Measurements from ENCODE around the gene PLA2G6.

Gene PLA2G6

DNA sequence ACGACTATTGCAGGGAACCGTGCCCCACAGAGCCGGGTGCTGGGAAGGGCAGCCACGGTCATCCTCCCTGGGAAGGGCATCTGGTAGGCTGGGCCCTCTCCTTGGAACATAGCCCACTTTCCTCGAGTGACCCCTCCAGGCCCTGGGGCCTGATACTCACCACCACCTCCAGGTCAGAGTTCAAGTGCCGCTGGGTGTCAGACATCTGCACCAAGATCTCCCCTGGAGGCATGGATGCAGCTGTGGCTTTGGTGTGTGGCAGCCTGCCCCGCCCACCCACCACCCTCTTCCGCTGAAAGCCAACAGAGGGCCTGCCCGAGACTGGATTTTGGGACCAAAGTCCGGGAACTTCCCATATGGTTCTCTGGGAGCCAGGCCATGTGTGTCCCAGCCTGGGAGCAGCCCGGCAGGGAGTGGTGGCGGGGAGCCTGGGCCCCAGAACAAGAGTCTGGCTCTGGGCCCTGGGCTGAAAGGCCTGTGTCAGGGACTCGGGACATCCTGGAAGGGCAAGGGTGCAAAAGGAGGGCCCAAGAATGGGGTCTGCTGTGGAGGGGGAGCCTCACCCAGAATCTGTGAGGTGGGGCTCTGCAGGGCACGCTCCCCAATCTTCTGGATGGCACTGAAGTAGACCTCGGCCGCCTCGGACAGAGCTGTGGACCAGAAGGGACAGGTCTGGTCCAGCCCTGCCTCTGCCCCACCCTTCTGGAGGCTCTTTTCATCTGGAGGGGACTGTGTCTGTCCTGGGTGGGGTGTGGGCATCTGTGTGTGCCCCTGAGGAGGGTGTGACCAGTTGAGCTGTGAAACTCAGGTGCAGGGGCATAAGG, 73.7 kb downstream of the PLA2G6 start:
- DNase-seq, result no peak

DNA sequence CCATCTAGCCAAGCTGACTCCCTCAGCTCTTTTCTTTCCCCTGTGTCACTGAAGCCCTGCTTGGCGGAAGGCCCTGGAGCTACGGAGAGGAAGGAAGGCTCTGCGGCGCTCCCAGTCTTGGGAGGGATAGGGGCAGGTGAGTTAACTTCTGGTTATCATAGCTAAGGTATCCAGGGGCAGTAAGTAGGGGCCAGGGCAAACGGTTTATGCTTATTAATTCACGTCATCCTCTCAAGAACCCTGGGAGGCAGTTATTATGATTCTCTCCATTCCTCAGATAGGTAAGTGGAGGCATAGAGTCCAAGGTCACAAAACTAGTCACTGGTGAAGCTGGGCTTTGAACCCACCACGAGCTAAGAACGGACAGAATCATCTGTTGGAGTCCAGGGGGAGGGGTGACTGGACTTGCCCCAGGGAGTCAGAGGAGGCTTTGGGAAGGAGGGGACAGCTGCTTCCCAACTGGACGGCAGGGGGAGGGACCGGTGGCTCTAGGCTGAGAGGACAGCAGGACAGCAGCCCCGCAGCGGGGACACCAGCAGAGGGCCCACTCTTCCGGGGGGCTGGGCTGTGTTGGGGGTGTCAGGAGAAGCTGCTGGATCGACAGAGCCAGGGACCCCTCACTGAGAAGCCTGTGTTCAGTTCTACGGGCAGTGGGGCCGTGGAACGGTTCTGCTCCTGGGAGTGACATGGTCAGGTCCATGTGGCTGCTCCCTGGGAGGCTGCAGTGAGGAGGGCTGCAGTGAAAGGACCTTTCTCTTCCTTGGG, 74.6 kb downstream of the PLA2G6 start:
- no peak for DNase-seq

DNA sequence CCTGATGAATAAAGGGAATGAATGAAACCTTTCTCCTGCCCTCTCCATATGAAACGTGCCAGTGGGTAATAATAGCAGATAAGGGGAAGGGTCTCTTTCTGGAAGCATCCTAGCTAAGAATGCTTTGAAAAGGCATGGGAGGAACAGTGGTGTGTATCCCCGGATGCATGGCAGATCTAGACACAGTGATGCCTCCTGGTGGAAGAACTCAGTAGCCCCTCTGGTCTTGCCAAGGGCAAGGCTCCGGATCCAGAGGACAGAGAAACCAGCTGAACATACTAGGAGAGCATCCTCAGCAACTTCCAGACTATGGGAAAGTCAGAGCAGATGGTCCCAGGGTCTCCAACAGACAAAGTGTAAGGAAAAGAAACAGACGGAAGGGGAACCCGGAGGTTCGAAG, 77.5 kb downstream of the PLA2G6 start:
- DNase-seq, result no peak

- no peak for DNase-seq
These were observed 78.0 kb downstream of the PLA2G6 start for GRCh38 chr22:38103641-38104040.

- DNase-seq, result no peak
These were observed 83.0 kb downstream of the PLA2G6 start for GRCh38 chr22:38098410-38099249.

- DNase-seq, result no peak
These were observed 83.8 kb downstream of the PLA2G6 start for GRCh38 chr22:38097557-38098409.

DNA sequence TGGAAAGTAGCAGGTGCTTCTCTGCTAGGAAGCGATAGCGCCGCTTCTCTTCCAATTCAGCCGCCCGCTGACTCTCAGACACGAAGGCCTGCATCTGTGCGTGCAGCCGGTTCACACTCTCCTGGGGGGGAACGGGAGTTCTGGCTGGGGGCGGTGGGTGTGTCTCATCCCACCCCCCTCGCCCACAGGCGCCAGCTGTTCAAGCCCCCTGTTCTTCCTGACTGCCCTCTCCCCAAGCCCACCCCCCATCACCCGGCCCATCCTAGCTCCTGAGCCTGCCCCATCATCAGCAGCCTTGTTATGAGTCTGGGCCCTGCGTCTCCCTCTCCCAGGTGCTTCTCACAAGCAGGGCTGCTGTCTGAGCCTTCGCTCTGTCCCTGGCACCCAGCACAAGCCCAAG, 84.6 kb downstream of the PLA2G6 start:
- DNase-seq, result no peak

GRCh38 chr22:38089474-38089851, 92.2 kb downstream of the PLA2G6 start:
- DNase-seq, result no peak

- DNase-seq, result no peak
These were observed 92.8 kb downstream of the PLA2G6 start for GRCh38 chr22:38088629-38089473.

DNA sequence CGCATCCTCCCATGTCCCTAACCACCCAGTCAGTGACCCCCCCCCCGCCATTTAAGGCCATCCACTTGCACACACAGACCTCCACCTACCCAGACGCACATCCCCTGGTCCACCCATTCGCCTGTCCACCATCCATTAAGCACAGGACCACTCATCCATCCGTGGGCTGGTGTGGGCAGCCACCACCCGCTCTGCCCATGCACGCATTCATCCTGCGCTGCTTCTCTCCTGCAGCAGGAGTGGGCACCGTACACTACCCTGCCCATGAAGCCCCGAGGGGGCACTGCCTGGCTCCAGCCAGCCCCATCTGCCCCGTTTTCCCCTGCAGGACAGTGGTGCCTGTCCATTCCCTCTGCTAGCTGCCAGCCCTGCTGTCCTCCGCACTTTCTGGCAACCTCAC, 93.8 kb downstream of the PLA2G6 start:
- no peak for DNase-seq

DNA sequence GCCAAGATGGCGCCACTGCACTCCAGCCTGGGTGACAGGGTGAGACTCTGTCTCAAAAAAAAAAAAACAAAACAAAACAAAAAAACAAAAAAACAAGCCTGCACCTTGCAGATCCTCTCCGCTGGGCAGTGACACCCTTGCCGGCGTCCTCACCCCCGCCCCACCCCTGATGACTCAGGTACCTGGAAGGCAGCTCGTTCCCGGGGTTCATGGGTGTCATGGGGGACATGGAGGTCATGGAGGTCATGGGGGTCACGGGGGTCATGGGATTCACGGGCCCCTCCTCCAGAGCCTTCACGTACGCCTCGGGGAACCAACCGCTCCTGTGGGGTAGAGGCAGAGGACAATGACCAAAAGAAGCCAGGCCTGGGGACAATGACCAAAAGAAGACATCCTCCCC, 94.7 kb downstream of the PLA2G6 start:
- DNase-seq, result no peak

- DNase-seq, result no peak
These were observed 95.4 kb downstream of the PLA2G6 start for GRCh38 chr22:38086001-38086845.

DNA sequence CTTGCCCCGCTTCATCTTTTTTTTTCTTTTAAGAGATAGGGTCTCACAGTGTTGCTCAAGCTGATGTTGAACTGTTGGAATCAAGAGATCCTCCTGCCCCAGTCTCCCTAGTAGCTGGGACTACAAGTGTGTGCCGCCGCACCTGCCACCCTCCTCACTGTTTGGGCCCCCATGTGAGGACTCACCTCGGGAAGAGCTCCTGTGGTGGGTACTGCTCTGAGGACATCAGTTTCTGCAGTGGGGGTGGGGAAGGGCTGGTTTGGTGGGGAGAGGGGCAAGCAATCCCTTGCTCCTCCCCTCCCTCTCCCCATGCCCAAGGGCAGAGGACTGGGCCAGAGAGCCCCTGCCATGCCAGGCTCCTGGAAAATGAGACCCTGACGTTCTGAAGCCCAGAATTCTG, 96.1 kb downstream of the PLA2G6 start:
- DNase-seq, result no peak

GRCh38 chr22:38085056-38085455, 96.6 kb downstream of the PLA2G6 start:
- DNase-seq, result no peak

GRCh38 chr22:38083931-38084631, 97.5 kb downstream of the PLA2G6 start, which contains the start of gene SLC16A8:
Gene SLC16A8 (minus strand): TSS chr22:38084184. CDS start chr22:38082873, 1,311 bp downstream.
- no peak for DNase-seq

- no peak for DNase-seq
These were observed 98.5 kb downstream of the PLA2G6 start for GRCh38 chr22:38082986-38083710.

GRCh38 chr22:38081941-38082828, 99.4 kb downstream of the PLA2G6 start:
- no peak for DNase-seq

GRCh38 chr22:38081636-38081940, 100.0 kb downstream of the PLA2G6 start:
- no peak for DNase-seq

All from NCI-H510A (cell line).